Activated CD4-positive, alpha-beta T cell treated with anti-CD3 and anti-CD28 coated beads for 36 hours (primary cell): ENCODE data around the gene APBA1. TPM values are rescaled to one million over a fixed set of nuclear protein-coding genes. Genes with fewer than 3 reads are reported as not detected.

Experiments used
- ATAC-seq: fragments of 200-7000 bp; cut with Tn5 transposase; one replicate; pipeline ENCODE4 v1.10.0; 2021; ENCODE audit warnings: mild to moderate bottlenecking, moderate library complexity
- CTCF ChIA-PET: fragments of 350-600 bp; sonication (Branson Sonifier 250); formaldehyde crosslinking; loops from one replicate; lab custom pipeline; 2021; ENCODE audit warnings: antibody characterized with exemption; lab: Charles Lee
- POLR2A ChIA-PET: fragments of 350-600 bp; sonication (Branson Sonifier 250); formaldehyde crosslinking; loops from one replicate; lab custom pipeline; 2021; ENCODE audit warnings: antibody characterized with exemption, inconsistent platforms; lab: Charles Lee
- DNase-seq: peaks from one replicate; pipeline ENCODE4 v3.0.0-alpha.2; 2020
- H3K27ac Mint-ChIP-seq: one replicate; pipeline ENCODE4 v1.8.0; 2021; ENCODE audit warnings: mixed read lengths
- H3K27me3 Mint-ChIP-seq: one replicate; pipeline ENCODE4 v1.8.0; 2021; ENCODE audit warnings: mixed read lengths
- H3K36me3 Mint-ChIP-seq: one replicate; pipeline ENCODE4 v1.8.0; 2021; ENCODE audit warnings: low read depth, mixed read lengths
- H3K4me1 Mint-ChIP-seq: one replicate; pipeline ENCODE4 v1.8.0; 2021; ENCODE audit warnings: mixed read lengths
- H3K4me3 Mint-ChIP-seq: one replicate; pipeline ENCODE4 v1.8.0; 2021; ENCODE audit warnings: mild to moderate bottlenecking, moderate library complexity, mixed read lengths
- H3K9me3 Mint-ChIP-seq: one replicate; pipeline ENCODE4 v1.8.0; 2021; ENCODE audit warnings: low read depth, mixed read lengths
- intact Hi-C, 2 experiments: fragments of 100-400 bp; cut with DNase I in 1 of 2; cut with micrococcal nuclease in 1 of 2; formaldehyde crosslinking; loops; one replicate each; pipeline versions ENCODE4 v1.14.2 to v1.15.1; 2022 to 2024; cut with DNase I, micrococcal nuclease
- total RNA-seq, 2 experiments: library from RNA; stranded (reverse); gene quantifications; one replicate each; pipeline ENCODE4 v1.2.3, GENCODE V29; 2021

APBA1 gene
- total RNA-seq, 2 experiments from 2014 or later: 0.16 to 0.35 TPM

- ChIA-PET POLR2A (no interaction called here), CTCF (no interaction called here)
- no peak overlapping the region for H3K27ac Mint-ChIP-seq
- H3K4me1 Mint-ChIP-seq: peaks cover 9% of the 10 kb centered on the region
- no peak overlapping the region for H3K4me3 Mint-ChIP-seq
- H3K9me3 Mint-ChIP-seq: no peaks in the 10 kb centered on the region
- DNase-seq: no peak
- peaks cover under 1% of the 10 kb centered on the region for H3K27me3 Mint-ChIP-seq
- no peaks in the 10 kb centered on the region for H3K36me3 Mint-ChIP-seq
- intact Hi-C loops: no loop called here
- ATAC-seq: no peak
Measured at GRCh38 chr9:69470186-69470977, 201.8 kb downstream of the APBA1 start.

- Mint-ChIP-seq H3K4me1 (no peaks in the 10 kb centered on the region), H3K27ac (no peak overlapping the region)
Measured at GRCh38 chr9:69469136-69469535, 203.0 kb downstream of the APBA1 start.

DNA sequence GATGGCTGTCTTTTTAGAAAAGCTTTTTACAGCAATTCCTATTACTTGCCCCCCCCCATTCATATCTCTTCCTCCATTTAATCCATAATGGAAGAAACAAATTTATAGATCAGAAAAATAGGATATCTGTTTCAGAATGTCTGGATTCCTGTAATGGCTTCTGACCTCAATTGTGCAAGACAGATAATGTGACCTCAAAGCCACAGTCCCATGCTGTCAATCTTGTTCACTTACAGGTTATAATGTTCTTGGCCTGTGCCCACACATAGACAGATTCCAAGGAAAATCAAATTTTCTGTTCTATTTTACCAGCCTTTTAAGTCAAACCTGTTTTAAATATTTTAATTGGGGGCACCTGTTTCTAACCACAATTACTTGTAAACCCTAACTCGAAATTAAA lies 203.8 kb downstream of the APBA1 start:
- H3K4me1 Mint-ChIP-seq: no peaks in the 10 kb centered on the region
- no peak overlapping the region for H3K27ac Mint-ChIP-seq
- POLR2A ChIA-PET: no interaction called here
- no peaks in the 10 kb centered on the region for H3K9me3 Mint-ChIP-seq
- H3K36me3 Mint-ChIP-seq: no peaks in the 10 kb centered on the region
- CTCF ChIA-PET: no interaction called here
- intact Hi-C loops: no loop called here
- no peaks in the 10 kb centered on the region for H3K27me3 Mint-ChIP-seq
- ATAC-seq: no peak
- no peak overlapping the region for H3K4me3 Mint-ChIP-seq
- DNase-seq: no peak

More at GRCh38 chr9:69469136-69469535, 203.0 kb downstream of the APBA1 start:
- CTCF ChIA-PET: no interaction called here
- ATAC-seq (no peak), DNase-seq (no peak)
- Mint-ChIP-seq H3K4me3 (no peak overlapping the region), H3K9me3 (no peaks in the 10 kb centered on the region), H3K36me3 (no peaks in the 10 kb centered on the region), H3K27me3 (no peaks in the 10 kb centered on the region)
- POLR2A ChIA-PET: no interaction called here
- intact Hi-C loops: no loop called here

DNA sequence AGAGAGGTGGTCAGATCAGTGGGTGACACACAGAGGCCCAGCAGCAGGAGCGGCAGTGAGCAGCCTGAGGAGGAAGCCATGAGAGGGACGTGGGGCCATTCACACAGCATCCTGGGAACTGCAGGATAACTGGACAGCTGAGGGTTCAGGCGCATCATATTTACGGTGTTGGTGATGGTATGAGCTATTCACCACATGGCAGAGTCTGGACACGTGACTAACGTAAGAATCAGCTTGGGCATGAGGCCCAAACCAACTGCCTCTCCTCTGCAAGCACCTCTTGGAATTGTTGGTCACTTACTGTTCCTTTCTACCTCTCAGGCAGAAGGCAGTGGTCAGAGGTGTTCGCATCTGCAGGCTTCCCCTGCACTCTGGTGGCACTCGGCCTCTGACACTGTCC lies 206.0 kb downstream of the APBA1 start:
- no peak overlapping the region for H3K27ac Mint-ChIP-seq
- intact Hi-C loops: no loop called here
- ATAC-seq (no peak), DNase-seq (no peak)
- ChIA-PET POLR2A (no interaction called here), CTCF (no interaction called here)
- no peaks in the 10 kb centered on the region for H3K9me3 Mint-ChIP-seq
- no peaks in the 10 kb centered on the region for H3K36me3 Mint-ChIP-seq
- H3K27me3 Mint-ChIP-seq: no peaks in the 10 kb centered on the region
- no peak overlapping the region for H3K4me3 Mint-ChIP-seq
- no peaks in the 10 kb centered on the region for H3K4me1 Mint-ChIP-seq

DNA sequence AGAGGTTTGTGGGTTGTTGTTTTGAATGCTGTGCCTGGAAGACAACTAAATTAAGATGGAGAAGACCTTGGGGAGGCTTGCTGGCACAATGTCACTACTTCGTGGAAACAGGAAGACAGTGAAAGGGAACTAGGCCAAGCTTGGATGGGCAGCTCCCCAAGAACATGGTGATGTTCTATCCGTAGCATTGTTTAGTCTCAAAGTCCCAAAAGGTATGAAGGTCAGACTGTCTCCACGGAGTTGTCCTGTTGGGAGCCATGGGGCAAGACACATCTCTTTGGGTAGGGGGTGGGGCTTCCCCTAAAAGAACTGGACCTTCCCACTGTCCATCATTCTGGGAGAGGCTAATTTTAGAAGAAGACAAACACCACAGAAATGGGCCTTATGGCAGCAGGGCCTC lies 206.7 kb downstream of the APBA1 start:
- ChIA-PET POLR2A (no interaction called here), CTCF (no interaction called here)
- Mint-ChIP-seq H3K27me3 (no peaks in the 10 kb centered on the region), H3K36me3 (no peaks in the 10 kb centered on the region), H3K27ac (no peak overlapping the region), H3K4me1 (no peaks in the 10 kb centered on the region), H3K4me3 (no peak overlapping the region), H3K9me3 (no peaks in the 10 kb centered on the region)
- ATAC-seq (no peak), DNase-seq (no peak)
- intact Hi-C loops: no loop called here

GRCh38 chr9:69463497-69464068 lies 208.6 kb downstream of the APBA1 start:
- Mint-ChIP-seq H3K27me3 (no peaks in the 10 kb centered on the region), H3K36me3 (no peaks in the 10 kb centered on the region), H3K27ac (no peak overlapping the region), H3K9me3 (no peaks in the 10 kb centered on the region), H3K4me1 (no peaks in the 10 kb centered on the region), H3K4me3 (no peak overlapping the region)
- no peak for ATAC-seq
- intact Hi-C loops: no loop called here
- POLR2A ChIA-PET: no interaction called here
- CTCF ChIA-PET: interaction anchor here (1.4 kb wide), 1 partner anchor 109 kb away, joined by 3 read pairs; no protein-coding TSS in a partner anchor
- DNase-seq: no peak

GRCh38 chr9:69462394-69462793 lies 209.8 kb downstream of the APBA1 start:
- Mint-ChIP-seq H3K36me3 (no peaks in the 10 kb centered on the region), H3K4me3 (no peak overlapping the region), H3K27ac (no peak overlapping the region), H3K4me1 (no peaks in the 10 kb centered on the region), H3K27me3 (no peaks in the 10 kb centered on the region), H3K9me3 (no peaks in the 10 kb centered on the region)
- ChIA-PET POLR2A (no interaction called here), CTCF (interaction anchor here (1.4 kb wide), 1 partner anchor 110 kb away, joined by 3 read pairs; no protein-coding TSS in a partner anchor)
- ATAC-seq (no peak), DNase-seq (no peak)
- intact Hi-C loops: no loop called here

- POLR2A ChIA-PET: no interaction called here
Measured at GRCh38 chr9:69461103-69461887, 210.9 kb downstream of the APBA1 start.

GRCh38 chr9:69460012-69460411 lies 212.2 kb downstream of the APBA1 start:
- Mint-ChIP-seq H3K27ac (no peak overlapping the region), H3K9me3 (no peaks in the 10 kb centered on the region), H3K4me3 (no peak overlapping the region), H3K27me3 (no peaks in the 10 kb centered on the region), H3K36me3 (no peaks in the 10 kb centered on the region), H3K4me1 (no peaks in the 10 kb centered on the region)
- DNase-seq (no peak), ATAC-seq (no peak)
- POLR2A ChIA-PET: no interaction called here
- intact Hi-C loops: no loop called here
- CTCF ChIA-PET: no interaction called here

More at GRCh38 chr9:69461103-69461887, 210.9 kb downstream of the APBA1 start:
- Mint-ChIP-seq H3K27me3 (no peaks in the 10 kb centered on the region), H3K9me3 (no peaks in the 10 kb centered on the region), H3K4me3 (no peak overlapping the region), H3K4me1 (no peaks in the 10 kb centered on the region), H3K36me3 (no peaks in the 10 kb centered on the region), H3K27ac (no peak overlapping the region)
- DNase-seq: no peak
- no peak for ATAC-seq
- CTCF ChIA-PET: no interaction called here
- intact Hi-C loops: no loop called here

GRCh38 chr9:69458176-69458575 lies 214.0 kb downstream of the APBA1 start:
- no peaks in the 10 kb centered on the region for H3K36me3 Mint-ChIP-seq
- ChIA-PET POLR2A (no interaction called here), CTCF (interaction anchor here (0.6 kb wide), 1 partner anchor 1840 kb away, joined by 6 read pairs; no protein-coding TSS in a partner anchor)
- no peaks in the 10 kb centered on the region for H3K27me3 Mint-ChIP-seq
- no peak for ATAC-seq
- no peak overlapping the region for H3K27ac Mint-ChIP-seq
- intact Hi-C loops: no loop called here
- H3K9me3 Mint-ChIP-seq: no peaks in the 10 kb centered on the region
- H3K4me3 Mint-ChIP-seq: no peak overlapping the region
- no peaks in the 10 kb centered on the region for H3K4me1 Mint-ChIP-seq
- no peak for DNase-seq

- Mint-ChIP-seq H3K9me3 (no peaks in the 10 kb centered on the region), H3K4me1 (no peaks in the 10 kb centered on the region), H3K4me3 (no peak overlapping the region), H3K36me3 (no peaks in the 10 kb centered on the region), H3K27ac (no peak overlapping the region), H3K27me3 (no peaks in the 10 kb centered on the region)
- ATAC-seq: no peak
- no peak for DNase-seq
- POLR2A ChIA-PET: no interaction called here
- intact Hi-C loops: no loop called here
- CTCF ChIA-PET: interaction anchor here (0.7 to 1.0 kb wide), 2 partner anchors 13 to 16 kb away, joined by 3 read pairs; no protein-coding TSS in a partner anchor
Measured at GRCh38 chr9:69456201-69456600, 216.0 kb downstream of the APBA1 start.
